NCI-H1417 treated with DMSO at 0.1 percent for 48 hours (cell line): ENCODE data around the gene ANAPC2.

ENCODE experiments used
- DNase-seq: peaks from one replicate; lab custom pipeline; 2025; lab: John Stamatoyannopoulos, UW

ANAPC2 gene, protein sequence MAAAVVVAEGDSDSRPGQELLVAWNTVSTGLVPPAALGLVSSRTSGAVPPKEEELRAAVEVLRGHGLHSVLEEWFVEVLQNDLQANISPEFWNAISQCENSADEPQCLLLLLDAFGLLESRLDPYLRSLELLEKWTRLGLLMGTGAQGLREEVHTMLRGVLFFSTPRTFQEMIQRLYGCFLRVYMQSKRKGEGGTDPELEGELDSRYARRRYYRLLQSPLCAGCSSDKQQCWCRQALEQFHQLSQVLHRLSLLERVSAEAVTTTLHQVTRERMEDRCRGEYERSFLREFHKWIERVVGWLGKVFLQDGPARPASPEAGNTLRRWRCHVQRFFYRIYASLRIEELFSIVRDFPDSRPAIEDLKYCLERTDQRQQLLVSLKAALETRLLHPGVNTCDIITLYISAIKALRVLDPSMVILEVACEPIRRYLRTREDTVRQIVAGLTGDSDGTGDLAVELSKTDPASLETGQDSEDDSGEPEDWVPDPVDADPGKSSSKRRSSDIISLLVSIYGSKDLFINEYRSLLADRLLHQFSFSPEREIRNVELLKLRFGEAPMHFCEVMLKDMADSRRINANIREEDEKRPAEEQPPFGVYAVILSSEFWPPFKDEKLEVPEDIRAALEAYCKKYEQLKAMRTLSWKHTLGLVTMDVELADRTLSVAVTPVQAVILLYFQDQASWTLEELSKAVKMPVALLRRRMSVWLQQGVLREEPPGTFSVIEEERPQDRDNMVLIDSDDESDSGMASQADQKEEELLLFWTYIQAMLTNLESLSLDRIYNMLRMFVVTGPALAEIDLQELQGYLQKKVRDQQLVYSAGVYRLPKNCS

DNA sequence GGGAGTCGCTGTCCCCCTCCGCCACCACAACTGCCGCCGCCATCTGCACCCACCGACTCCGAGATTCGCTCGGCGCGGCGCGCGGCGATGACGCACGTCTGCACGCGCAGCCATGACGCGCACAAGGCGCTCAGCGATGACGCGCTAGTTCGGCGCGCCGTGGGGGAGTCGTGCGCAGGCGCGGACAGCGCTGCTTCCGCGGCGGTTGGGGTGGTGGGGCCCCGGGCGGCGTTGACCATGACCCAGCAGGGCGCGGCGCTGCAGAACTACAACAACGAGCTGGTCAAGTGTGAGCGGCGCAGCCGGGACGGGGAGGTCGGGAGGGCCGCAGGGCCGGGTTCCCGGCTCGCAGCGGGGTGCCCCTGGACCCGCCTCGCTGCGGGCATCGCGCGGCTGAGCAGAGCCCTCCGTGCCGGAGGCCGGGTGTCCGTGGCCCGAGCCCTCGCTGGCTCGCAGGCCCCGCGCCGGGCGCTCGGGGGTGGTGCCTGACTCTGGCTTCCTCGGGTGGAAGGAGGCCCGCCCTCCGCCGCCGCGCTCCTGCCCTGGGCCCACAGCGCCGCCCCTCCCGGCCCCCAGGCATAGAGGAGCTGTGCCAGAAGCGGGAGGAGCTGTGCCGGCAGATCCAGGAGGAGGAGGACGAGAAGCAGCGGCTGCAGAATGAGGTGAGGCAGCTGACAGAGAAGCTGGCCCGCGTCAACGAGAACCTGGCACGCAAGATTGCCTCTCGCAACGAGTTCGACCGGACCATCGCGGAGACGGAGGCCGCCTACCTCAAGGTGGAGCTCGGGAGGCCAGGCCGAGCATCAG is at the start of gene ANAPC2, which contains the start of gene SSNA1:
Gene ANAPC2 (minus strand): TSS at position 71 of the 807 bp plus-strand sequence. CDS start 28 bp downstream, at position 43.
Gene SSNA1 (plus strand): TSS at position 187 of the 807 bp plus-strand sequence. CDS start 51 bp downstream, at position 238.
- DNase-seq = peak; percentile 32

DNA sequence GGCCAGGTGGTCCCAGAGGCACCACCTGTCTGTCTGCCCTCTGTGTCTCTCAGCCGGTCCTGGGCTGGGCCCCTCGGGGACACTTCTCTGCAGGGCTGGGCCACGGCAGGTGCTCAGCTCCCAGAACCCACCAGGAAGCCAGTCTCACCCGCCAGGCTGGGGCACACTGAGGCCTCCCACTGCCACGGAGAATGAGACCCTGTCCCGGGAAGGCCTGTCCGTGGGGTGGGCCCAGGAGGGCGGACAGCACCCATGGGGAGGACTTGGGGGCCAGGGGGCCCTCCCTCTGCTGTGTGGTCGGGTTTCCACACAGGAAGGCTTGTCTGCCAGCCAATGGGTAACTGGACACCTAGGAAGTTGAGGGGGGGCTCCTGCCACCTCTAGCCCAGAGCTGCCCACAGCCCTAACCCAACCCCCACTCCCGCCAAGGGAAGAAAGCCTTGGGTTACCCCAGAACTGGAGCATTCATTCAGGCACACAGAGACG is 48.6 kb upstream of the ANAPC2 start:
- DNase-seq = no peak

DNA sequence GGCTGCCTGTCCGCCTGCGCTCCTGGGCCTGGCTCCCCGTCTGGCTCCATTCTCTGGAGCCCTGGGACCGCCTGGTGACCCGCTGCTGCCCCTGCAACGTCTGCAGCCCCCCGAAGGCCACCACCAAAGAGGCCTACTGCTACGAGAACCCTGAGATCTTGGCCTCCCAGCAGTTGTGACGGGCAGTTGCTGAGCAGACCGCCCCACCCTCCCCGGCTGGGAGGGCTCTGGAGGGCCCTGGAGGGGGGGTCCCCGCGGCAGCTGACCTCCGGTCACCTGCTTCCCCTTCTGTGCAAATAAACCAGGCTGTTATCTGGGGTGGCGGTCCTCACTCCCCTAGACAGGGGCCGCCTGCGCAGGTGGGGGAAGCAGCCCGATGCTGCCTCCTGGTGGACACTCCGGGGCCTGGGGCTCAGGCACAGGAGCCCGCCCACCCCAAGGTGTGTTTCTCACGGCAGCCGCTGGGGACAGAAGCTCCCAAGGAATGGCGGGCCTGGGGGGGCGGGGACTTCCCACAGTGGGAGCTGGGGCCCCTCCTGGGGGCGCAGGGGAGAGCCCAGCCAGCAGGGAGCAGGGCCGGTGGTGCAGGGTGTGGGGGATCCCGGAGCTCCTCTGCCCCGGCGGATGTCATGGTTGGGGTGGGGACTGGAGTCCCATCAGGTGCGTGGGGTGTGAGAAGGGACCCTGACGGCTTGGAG is 48.0 kb upstream of the ANAPC2 start:
- DNase-seq = no peak

DNA sequence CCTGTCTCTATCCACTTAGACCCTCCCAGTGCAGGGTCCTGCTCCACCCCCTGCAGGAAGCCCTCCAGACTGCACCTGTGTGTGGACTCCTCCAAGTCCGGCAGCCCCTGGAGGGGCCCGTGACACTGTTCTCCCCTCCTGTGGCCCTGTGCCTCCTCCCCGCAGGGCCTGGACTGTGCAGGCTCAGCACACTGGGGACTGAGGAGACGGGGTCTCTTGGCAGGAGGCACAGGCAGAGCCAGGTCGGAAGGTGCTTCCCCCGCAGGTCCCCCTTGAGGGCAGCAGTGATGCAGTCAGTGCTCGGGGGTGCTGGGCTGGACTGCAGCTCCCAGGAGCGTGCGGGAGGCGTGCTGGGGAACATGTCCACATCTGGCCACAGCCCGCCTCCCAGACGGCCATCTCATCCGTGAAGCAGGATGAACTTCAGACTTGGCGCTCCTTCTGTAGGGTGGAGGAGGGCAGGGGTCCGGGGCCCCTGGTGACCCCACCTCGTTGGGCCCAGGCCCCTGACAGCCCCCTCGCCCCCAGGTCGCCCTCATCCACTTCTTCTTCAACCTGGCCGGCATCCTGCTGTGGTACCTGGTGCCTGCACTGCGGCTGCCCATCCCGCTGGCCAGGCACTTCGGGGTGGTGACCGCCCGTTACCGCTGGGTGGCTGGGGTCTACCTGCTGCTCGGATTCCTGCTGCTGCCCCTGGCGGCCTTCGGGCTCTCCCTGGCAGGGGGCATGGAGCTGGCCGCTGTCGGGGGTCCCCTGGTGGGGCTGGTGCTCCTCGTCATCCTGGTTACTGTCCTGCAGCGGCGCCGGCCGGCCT is 47.3 kb upstream of the ANAPC2 start:
- DNase-seq = no peak

DNA sequence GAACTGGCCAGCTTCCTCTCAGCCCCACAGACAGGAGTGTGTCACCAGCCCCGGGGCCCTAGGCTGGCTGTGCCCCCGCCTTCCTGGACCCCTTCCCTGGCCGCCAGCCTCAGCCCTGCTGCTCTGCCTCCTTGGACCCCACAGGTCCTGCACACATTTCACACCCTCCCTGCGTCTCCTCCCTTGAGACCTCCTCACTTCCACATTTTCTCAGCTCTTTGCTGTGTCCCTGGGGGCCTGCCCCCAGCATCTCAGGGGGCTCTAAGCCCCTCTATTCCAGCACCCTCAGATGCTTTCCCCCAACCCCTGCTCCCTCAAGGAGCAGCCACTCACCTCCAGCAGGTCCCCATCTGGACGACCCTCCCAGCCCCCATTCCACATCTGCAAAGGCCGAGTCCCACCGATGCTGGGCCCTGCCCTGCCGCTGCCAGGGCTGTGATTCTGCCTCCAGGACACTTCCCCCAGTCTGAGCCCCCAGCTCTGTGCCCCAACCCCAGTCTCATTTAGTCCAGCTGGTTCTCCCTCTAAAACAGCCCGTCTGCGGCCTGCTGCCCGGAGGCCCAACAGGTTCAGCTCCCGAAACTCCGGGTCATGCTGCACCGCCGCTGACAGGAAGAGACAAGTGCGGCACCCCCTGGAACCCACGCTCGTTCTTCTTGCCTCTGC is 46.5 kb upstream of the ANAPC2 start:
- no peak for DNase-seq

DNA sequence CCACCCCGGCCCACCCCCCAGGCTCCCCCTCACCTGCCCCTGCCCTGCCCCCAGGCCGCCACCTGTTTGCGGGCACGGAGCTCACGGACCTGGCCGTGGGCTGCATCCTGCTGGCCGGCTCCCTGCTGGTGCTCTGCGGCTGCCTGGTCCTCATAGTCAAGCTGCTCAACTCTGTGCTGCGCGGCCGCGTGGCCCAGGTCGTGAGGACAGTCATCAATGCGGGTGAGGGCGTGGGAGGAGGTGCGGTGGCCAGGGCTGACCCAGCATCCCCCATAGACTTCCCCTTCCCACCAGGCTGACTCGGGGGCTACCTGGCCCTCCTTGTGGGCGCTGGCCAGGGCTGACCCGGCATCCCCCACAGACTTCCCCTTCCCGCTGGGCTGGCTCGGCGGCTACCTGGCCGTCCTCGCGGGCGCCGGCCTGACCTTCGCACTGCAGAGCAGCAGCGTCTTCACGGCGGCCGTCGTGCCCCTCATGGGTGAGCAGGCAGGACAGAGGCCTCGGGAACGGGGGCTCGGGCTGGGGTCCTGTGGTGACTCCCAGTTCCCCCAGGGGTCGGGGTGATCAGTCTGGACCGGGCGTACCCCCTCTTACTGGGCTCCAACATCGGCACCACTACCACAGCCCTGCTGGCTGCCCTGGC is 45.8 kb upstream of the ANAPC2 start:
- no peak for DNase-seq

DNA sequence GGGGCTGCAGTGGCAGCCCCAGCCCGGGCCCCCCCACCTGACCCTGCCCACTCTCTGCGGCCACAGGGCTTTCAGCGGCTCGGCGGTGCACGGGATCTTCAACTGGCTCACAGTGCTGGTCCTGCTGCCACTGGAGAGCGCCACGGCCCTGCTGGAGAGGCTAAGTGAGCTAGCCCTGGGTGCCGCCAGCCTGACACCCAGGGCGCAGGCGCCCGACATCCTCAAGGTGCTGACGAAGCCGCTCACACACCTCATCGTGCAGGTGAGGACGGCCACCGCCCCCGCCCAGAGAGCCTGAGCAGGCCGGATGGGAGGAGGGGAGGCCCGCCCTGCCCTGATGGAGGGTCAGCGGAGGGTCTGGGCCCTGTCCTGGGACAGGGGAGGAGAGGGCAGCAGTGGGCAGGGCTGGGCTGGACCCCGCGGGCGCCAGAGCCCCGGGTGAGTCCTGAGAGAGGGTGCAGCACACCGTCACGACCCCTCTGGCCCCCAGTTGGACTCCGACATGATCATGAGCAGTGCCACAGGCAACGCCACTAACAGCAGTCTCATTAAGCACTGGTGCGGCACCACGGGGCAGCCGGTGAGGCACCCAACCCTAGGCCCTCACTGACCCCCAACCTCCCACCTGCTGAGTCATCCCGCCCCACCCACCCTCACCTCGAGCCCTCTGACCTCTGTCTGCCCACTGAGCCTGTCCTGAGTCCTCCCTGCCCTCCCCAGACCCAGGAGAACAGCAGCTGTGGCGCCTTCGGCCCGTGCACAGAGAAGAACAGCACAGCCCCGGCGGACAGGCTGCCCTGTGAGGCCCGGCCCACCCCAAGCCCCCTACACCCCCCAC is 45.0 kb upstream of the ANAPC2 start:
- DNase-seq = no peak

DNA sequence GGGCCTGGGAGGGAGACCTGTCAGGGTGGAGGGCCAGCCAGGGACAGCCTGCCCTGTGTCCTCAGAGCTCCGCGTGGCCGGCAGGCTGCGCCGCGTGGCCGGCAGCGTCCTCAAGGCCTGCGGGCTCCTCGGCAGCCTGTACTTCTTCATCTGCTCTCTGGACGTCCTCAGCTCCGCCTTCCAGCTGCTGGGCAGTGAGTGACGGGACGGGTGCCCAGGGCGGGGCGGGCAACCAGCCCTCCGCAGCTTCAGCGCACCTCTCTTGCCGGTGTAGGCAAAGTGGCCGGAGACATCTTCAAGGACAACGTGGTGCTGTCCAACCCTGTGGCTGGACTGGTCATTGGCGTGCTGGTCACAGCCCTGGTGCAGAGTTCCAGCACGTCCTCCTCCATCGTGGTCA is 44.1 kb upstream of the ANAPC2 start:
- no peak for DNase-seq

DNA sequence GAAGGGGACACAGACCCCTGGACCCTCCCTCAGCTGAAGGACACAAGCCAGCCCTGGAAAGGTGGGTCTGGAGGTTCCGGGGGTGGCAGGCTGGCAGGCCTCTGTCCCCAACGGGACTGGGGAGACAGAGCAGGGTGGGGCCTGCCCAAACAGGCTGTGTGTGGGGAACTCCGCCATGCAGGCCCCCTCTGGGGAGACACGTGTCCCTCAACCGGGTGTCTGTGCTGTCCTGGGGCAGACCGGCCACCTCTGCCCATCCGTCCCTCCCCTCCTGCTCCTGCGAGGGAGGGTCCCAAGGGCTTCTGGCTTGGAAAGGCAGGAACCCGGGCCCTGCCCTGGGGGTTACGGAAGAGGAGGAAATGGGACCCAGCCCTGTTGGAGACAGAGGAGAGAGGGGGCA is 43.7 kb upstream of the ANAPC2 start:
- no peak for DNase-seq

DNA sequence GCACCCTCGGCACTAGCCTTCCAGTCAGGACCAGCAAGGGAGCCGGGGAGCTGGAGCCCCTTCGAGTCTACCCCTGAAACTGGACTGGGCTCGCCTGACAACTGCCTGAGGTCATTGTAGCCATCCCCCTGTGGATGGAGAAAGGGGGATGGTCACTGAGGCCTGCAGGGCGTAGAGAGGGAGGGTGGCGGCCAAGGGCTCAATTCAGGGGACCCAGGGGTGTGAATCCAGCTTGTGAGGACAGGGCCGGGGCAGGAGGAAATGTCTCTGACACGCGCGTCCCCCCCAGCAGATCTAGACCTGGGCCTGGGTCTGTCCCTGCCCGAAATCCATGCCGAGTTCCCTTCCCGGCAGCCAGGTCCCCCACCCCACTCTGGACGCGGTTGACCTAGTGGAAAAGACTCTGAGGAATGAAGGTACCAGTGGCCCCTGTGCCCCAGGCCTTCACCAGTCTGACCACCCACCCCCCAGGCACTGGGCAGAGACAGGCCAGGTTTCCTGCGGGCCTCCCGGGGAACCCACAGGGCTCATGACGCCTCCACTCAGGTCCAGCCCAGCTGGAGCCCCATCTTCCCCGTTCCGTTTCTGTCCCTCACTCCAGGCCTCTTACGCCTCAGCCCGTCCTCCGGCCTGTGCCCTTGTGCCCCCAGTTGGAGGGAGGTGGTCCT is 43.1 kb upstream of the ANAPC2 start:
- no peak for DNase-seq

DNA sequence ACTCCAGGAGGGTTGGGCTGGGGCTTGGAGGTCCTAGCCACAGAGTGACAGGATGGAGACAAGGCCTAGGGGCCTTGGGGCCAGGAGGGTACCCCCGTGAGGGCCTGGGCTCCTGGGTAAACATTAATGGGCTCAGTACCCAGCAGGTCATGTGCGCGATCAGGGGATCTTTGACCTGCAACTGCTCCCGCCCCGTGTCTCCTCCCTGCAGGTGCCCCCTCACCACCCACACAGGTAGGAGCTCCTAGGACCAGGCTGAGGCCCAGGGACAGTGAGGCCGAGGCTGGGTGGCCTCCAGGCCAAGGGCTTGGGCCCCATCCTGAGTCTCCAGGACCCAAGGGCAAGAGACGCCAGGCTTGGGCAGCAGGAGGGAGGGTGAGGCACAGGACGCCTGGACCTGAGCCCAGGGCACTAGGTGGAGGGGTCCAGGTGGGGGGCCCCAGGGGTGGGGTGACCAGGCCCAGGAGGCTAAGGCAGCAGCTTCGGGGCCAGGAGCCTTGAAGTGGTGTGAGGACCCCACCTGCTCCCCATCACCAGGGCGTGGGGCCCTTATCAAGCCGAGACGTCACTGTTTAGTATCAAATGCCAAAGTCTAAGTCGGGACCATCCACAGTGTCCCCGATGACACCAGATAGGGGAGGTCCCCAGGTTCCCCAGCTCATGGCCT is 42.5 kb upstream of the ANAPC2 start, which contains the start of gene SLC34A3:
Gene SLC34A3 (plus strand): TSS at position 197 of the 667 bp plus-strand sequence. CDS start 802 bp downstream, outside the sequence.
- no peak for DNase-seq

DNA sequence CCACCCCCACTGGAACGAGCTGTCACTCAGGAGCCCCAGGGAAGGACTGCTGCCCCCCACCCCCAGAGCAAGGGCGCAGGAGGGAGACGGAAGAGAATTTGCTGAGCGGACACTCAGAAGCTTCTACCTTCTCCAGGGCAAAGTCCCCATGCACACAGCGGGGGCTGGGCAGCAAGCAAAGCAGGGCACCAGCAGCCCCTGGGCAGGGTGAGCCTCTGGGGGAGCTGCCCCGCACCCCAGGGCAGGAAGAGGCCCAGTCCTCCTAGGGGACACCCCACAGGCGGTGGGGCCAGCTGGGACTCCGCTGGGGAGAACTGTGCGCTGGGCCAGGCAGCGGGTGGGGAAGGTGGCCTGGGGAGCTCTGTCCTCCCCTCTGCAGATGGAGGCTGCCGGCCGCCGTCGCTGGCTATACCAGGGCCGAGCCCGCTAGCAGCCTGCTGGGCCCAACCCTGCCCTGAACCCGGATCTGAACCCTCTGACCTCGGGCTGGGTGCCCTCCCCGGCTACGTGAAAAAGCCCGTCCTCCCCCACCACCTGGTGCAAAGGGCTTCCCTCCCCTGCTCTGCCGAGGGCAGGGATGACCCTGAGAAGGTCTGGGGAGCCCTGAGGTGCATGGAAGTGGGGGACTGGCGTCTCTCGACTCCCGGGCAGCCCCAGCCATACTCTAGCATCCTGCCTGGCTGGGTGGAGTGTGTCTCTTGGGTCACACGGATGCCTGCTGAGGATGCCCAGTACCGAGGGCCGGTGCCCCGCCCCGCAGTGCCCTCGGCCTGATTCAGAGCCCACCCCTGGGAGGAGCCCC is 41.7 kb upstream of the ANAPC2 start:
- DNase-seq = no peak

DNA sequence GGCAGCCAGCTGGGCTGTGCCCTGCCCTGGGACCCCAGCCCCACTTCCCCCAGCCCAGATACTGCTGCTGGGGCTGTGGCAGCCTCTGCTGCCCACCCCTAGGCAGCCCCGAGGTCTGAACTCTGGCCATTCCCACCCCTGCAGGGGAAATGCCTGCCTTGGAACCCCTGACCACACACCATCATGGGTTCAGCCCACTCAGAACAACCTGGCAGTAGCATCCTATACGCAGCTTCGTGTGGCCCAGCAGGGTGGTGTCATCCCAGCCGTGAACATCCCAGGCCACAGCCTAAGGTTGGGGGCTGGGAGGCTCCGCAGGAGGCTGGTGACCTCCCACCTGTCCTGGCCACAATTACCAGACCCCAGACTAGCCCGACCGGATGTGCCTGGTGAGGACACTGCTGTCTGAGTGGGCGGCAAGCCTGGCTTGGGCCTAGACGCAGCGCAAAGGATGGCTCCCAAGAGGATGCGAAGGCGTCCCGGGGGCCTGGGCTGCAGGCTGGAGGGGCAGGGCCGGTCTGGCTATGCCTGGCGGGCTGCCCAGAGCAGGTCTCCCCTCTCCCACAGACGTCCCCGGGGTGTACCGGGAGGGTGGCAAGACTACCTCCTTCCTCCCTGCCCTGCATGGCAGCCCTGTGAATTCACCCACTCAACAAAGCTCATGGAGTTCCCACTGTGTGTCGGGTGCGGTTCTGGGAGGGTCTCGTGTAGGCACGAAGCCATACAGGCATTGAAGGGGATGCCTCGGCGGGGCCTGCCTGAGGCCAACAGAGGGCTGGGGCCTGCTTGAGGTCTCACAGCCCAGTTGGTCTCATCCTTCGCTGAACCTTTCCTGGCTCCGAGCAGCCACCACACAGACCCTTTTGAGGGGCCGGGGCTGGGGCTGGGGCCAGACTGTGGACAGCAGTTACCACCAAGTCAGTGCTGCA is 40.9 kb upstream of the ANAPC2 start:
- DNase-seq = no peak

DNA sequence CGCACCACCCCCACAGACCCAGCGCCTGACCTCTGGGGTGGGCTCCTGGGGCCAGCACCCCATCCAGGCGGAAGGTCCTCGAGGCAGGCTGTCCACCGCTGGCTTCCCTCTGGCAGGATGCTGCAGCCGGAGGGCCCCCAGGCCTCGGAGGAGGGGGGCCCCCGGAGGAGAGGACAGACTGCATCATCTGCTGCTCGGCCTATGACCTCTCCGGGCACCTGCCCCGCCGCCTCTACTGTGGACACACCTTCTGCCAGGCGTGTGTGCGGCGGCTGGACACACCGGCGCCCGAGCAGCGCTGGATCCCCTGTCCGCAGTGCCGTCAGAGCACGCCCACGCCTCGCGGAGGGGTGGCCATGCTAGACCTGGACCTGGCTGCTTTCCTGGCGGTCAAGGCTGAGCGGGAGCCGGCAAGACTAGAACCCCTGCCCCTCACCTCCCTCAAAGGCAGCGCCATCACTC is 40.2 kb upstream of the ANAPC2 start:
- no peak for DNase-seq

DNA sequence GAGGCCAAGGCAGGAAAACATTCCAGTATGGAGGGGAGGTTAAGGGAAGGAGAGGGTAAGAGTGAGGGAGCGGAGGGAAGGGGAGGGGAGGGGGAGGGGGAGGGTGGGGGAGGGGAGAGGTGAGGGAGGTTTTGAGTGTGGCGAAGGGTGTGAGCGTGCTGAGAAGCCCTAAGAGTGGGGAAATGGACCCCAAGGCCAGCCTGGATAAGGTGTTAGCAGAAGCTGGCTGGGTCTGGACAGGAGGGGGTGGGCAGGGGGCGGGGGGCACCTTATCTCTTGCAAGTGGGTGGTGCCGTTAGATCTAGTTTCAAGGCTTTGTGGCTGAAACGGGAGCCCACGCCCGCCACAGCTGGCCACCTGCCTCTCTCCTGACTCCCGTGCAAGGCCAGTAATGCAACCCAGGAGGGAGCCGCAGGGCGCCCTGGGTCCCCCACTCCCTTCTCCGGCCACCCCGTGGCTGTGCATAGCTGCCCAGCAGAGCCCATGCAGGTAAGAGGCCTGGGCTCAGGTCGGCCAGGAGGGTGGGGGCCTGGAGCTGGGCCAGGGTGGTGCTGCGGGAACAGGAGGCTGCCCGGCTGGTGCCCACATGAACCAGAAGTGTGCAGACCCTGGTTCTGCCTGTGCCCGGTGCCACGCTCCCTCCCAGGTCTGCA is 39.6 kb upstream of the ANAPC2 start:
- DNase-seq = no peak
